Measurements from ENCODE around the gene NBPF3.

Gene NBPF3

GRCh38 chr1:21494196-21494595 lies 54.3 kb downstream of the NBPF3 start:
- no peak for DNase-seq (ENCODE audit: low read depth)

GRCh38 chr1:21495225-21495820 lies 55.4 kb downstream of the NBPF3 start:
- DNase-seq (ENCODE audit: low read depth): no peak

GRCh38 chr1:21496063-21496462 lies 56.1 kb downstream of the NBPF3 start:
- no peak for DNase-seq (ENCODE audit: low read depth)

GRCh38 chr1:21496886-21497285 lies 56.9 kb downstream of the NBPF3 start:
- no peak for DNase-seq (ENCODE audit: low read depth)

GRCh38 chr1:21497466-21498061 lies 57.6 kb downstream of the NBPF3 start:
- no peak for DNase-seq (ENCODE audit: low read depth)

GRCh38 chr1:21499283-21499950 lies 59.5 kb downstream of the NBPF3 start:
- no peak for DNase-seq (ENCODE audit: low read depth)

- DNase-seq (ENCODE audit: low read depth): no peak
Measured at GRCh38 chr1:21503706-21504377, 63.9 kb downstream of the NBPF3 start.

- DNase-seq (ENCODE audit: low read depth): no peak
Measured at GRCh38 chr1:21506804-21507203, 66.9 kb downstream of the NBPF3 start.

GRCh38 chr1:21507511-21508270 lies 67.8 kb downstream of the NBPF3 start:
- no peak for DNase-seq (ENCODE audit: low read depth)

- DNase-seq (ENCODE audit: low read depth): peak; percentile 50
Measured at GRCh38 chr1:21508580-21509350, 68.8 kb downstream of the NBPF3 start.

GRCh38 chr1:21509351-21510112 lies 69.6 kb downstream of the NBPF3 start, which contains the start of gene ALPL:
TSS of gene ALPL (plus strand) at chr1:21509423. CDS start at chr1:21554082, 44,659 bp downstream.
- no peak for DNase-seq (ENCODE audit: low read depth)

- DNase-seq (ENCODE audit: low read depth): no peak
Measured at GRCh38 chr1:21510113-21510493, 70.2 kb downstream of the NBPF3 start.

GRCh38 chr1:21510885-21511578 lies 71.1 kb downstream of the NBPF3 start:
- no peak for DNase-seq (ENCODE audit: low read depth)

- no peak for DNase-seq (ENCODE audit: low read depth)
Measured at GRCh38 chr1:21511579-21512522, 71.9 kb downstream of the NBPF3 start.

GRCh38 chr1:21514245-21514644 lies 74.3 kb downstream of the NBPF3 start:
- no peak for DNase-seq (ENCODE audit: low read depth)

GRCh38 chr1:21517161-21517589 lies 77.2 kb downstream of the NBPF3 start:
- DNase-seq (ENCODE audit: low read depth): no peak

GRCh38 chr1:21517660-21518480 lies 77.9 kb downstream of the NBPF3 start:
- DNase-seq (ENCODE audit: low read depth): no peak
